ENCODE data around the gene DCLK1. TPM values are rescaled to one million over a fixed set of nuclear protein-coding genes. Genes with fewer than 3 reads are reported as not detected.

Gene DCLK1
- total and polyA plus RNA-seq, 9 donors = 3.3 to 37.0 (median 20.7) TPM

- Histone ChIP-seq H3K36me3 (no peaks in the 10 kb centered on the region), H3K27ac (no peak overlapping the region), H3K4me1 (ENCODE audit: insufficient read depth) (peaks cover 6% of the 10 kb centered on the region), H3K4me3 (no peak overlapping the region), H3K27me3 (no peaks in the 10 kb centered on the region), H3K9me3 (no peaks in the 10 kb centered on the region)
- TF ChIP-seq POLR2A (IDR thresholded peaks at IDR 0.05) (no peak), EP300 (IDR thresholded peaks at IDR 0.05) (no peak)
- TF ChIP-seq, protein P1, sequence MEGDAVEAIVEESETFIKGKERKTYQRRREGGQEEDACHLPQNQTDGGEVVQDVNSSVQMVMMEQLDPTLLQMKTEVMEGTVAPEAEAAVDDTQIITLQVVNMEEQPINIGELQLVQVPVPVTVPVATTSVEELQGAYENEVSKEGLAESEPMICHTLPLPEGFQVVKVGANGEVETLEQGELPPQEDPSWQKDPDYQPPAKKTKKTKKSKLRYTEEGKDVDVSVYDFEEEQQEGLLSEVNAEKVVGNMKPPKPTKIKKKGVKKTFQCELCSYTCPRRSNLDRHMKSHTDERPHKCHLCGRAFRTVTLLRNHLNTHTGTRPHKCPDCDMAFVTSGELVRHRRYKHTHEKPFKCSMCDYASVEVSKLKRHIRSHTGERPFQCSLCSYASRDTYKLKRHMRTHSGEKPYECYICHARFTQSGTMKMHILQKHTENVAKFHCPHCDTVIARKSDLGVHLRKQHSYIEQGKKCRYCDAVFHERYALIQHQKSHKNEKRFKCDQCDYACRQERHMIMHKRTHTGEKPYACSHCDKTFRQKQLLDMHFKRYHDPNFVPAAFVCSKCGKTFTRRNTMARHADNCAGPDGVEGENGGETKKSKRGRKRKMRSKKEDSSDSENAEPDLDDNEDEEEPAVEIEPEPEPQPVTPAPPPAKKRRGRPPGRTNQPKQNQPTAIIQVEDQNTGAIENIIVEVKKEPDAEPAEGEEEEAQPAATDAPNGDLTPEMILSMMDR (IDR thresholded peaks at IDR 0.05) = no peak
- intact Hi-C loops (cut with DNase I) = no loop called here
- DNase-seq = no peak
- 15 to 40% (median 16%) methylated on average over 4 of the region's 4 CpGs for WGBS, 3 donors
Measured at GRCh38 chr13:35857769-35858168, 273.4 kb downstream of the DCLK1 start.

- WGBS, 3 donors = 67 to 76% (median 76%) methylated on average over 1 of the region's 1 CpG
- intact Hi-C loops (cut with DNase I) = no loop called here
- no peak for DNase-seq
Measured at GRCh38 chr13:35856721-35857364, 274.3 kb downstream of the DCLK1 start.

DNA sequence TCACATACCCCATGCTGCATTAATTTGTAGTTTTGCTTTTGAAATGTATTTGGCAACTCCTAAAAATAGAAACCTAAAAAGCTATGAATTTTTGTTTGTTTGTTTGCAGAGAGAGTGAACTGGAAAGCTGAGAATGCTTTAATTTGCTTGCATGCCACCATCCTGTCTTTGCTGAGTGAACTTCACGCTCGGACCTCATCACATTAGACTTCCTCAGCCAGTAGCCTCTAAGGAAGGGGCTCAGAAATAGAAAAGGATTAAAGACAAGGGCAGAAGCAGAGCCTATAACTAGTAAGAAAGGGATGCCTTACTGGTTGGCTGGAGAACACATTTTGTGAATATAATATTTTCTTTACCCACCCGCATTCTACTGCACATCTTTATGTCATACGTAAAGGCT, 275.1 kb downstream of the DCLK1 start:
- intact Hi-C loops (cut with DNase I) = no loop called here
- peaks cover 6% of the 10 kb centered on the region for H3K4me1 ChIP-seq (ENCODE audit: insufficient read depth)
- TF ChIP-seq, protein P1 (IDR thresholded peaks at IDR 0.05) = no peak
- TF ChIP-seq EP300 (IDR thresholded peaks at IDR 0.05) (no peak), POLR2A (IDR thresholded peaks at IDR 0.05) (no peak)
- H3K9me3 ChIP-seq = no peaks in the 10 kb centered on the region
- no peak for DNase-seq
- no peaks in the 10 kb centered on the region for H3K27me3 ChIP-seq
- WGBS, 3 donors = 80 to 96% (median 95%) methylated on average over 4 of the region's 4 CpGs
- no peak overlapping the region for H3K27ac ChIP-seq
- H3K36me3 ChIP-seq = no peaks in the 10 kb centered on the region
- no peak overlapping the region for H3K4me3 ChIP-seq

More at GRCh38 chr13:35856721-35857364, 274.3 kb downstream of the DCLK1 start:
- no peak overlapping the region for H3K4me3 ChIP-seq
- H3K9me3 ChIP-seq = no peaks in the 10 kb centered on the region
- no peak overlapping the region for H3K27ac ChIP-seq
- H3K36me3 ChIP-seq = no peaks in the 10 kb centered on the region
- TF ChIP-seq POLR2A (IDR thresholded peaks at IDR 0.05) = no peak
- TF ChIP-seq EP300 (IDR thresholded peaks at IDR 0.05) = no peak
- TF ChIP-seq, protein P1 (IDR thresholded peaks at IDR 0.05) = no peak
- H3K4me1 ChIP-seq (ENCODE audit: insufficient read depth) = peaks cover 6% of the 10 kb centered on the region
- no peaks in the 10 kb centered on the region for H3K27me3 ChIP-seq

GRCh38 chr13:35855531-35856019, 275.6 kb downstream of the DCLK1 start:
- Histone ChIP-seq H3K27me3 (no peaks in the 10 kb centered on the region), H3K4me1 (ENCODE audit: insufficient read depth) (peaks cover 6% of the 10 kb centered on the region), H3K36me3 (no peaks in the 10 kb centered on the region), H3K4me3 (no peak overlapping the region), H3K9me3 (no peaks in the 10 kb centered on the region), H3K27ac (no peak overlapping the region)
- no peak for DNase-seq
- intact Hi-C loops (cut with DNase I) = no loop called here
- TF ChIP-seq, protein P1 (IDR thresholded peaks at IDR 0.05) = no peak
- TF ChIP-seq POLR2A (IDR thresholded peaks at IDR 0.05) = no peak
- no peak for TF ChIP-seq EP300 (IDR thresholded peaks at IDR 0.05)
- WGBS, 3 donors = 62 to 72% (median 67%) methylated on average over 12 of the region's 12 CpGs
